Caco-2 (cell line): ENCODE data around the gene RALGAPA2. TPM values are rescaled to one million over a fixed set of nuclear protein-coding genes. Genes with fewer than 3 reads are reported as not detected.

Experiments
- BruUV-seq: library from RNA; stranded (reverse); fragments of 400-500 nt; replicated peaks from 2 replicates; lab custom pipeline; 2021; lab: Mats Ljungman, UMichigan
- CTCF ChIA-PET: fragments of 300-600 bp; sonication (Branson Sonifier 250); formaldehyde crosslinking; loops from one replicate; lab custom pipeline; 2022; ENCODE audit warnings: antibody characterized with exemption; lab: Charles Lee
- POLR2A ChIA-PET: fragments of 300-600 bp; sonication (Branson Sonifier 250); formaldehyde crosslinking; loops from one replicate; lab custom pipeline; 2022; ENCODE audit warnings: antibody characterized with exemption; lab: Charles Lee
- DNase-seq, 2 experiments: peaks; one replicate each; pipeline versions ENCODE4 v3.0.0 to v3.0.0-alpha.2; 2020 to 2022
- H3K27me3 ChIP-seq: replicated peaks from 2 replicates; pipeline ENCODE4 v1.6.0; 2011; ENCODE audit warnings: low read length; ENCODE audit not compliant: control insufficient read depth, insufficient read depth
- H3K36me3 ChIP-seq: 2 replicates; pipeline ENCODE4 v1.5.1; 2011; ENCODE audit warnings: low read length; ENCODE audit not compliant: control insufficient read depth, insufficient read depth
- H3K4me1 ChIP-seq: fragments of 250-450 bp; sonication (Bioruptor Pico); 2 replicates; pipeline ENCODE4 v1.5.1; 2020; ENCODE audit warnings: mild to moderate bottlenecking
- H3K4me3 ChIP-seq: 2 replicates; pipeline ENCODE4 v1.5.1; 2011; ENCODE audit warnings: low read depth, mild to moderate bottlenecking, control low read depth, low read length
- H3K9me3 ChIP-seq: fragments of 250-450 bp; sonication (Bioruptor Pico); 2 replicates; pipeline ENCODE4 v1.5.1; 2020; ENCODE audit warnings: mild to moderate bottlenecking, moderate library complexity
- H3K27ac Mint-ChIP-seq: one replicate; pipeline ENCODE4 v1.8.0; 2022; ENCODE audit warnings: mixed read lengths; ENCODE audit not compliant: unreplicated experiment
- H3K27me3 Mint-ChIP-seq: one replicate; pipeline ENCODE4 v1.8.0; 2022; ENCODE audit warnings: mixed read lengths; ENCODE audit not compliant: insufficient read depth, unreplicated experiment
- H3K36me3 Mint-ChIP-seq: one replicate; pipeline ENCODE4 v1.8.0; 2022; ENCODE audit warnings: mild to moderate bottlenecking, mixed read lengths; ENCODE audit not compliant: insufficient read depth, unreplicated experiment
- H3K4me1 Mint-ChIP-seq: one replicate; pipeline ENCODE4 v1.8.0; 2022; ENCODE audit warnings: low read depth, mixed read lengths; ENCODE audit not compliant: unreplicated experiment
- H3K4me3 Mint-ChIP-seq: one replicate; pipeline ENCODE4 v1.8.0; 2022; ENCODE audit warnings: mild to moderate bottlenecking, moderate library complexity, mixed read lengths; ENCODE audit not compliant: unreplicated experiment
- H3K9me3 Mint-ChIP-seq: one replicate; pipeline ENCODE4 v1.8.0; 2022; ENCODE audit warnings: mixed read lengths; ENCODE audit not compliant: unreplicated experiment
- CTCF ChIP-seq, 2 experiments: fragments of 200-600 bp in 1 of 2; IDR thresholded peaks; 1 replicate in 1 of 2; 2 replicates in 1 of 2; pipeline versions ENCODE4 v1.5.1 to v1.8.0; 2011 to 2022; ENCODE audit warnings: antibody characterized with exemption in 1 of 2, control low read depth in 1 of 2, inconsistent platforms in 1 of 2, low read depth in 1 of 2, low read length in 1 of 2, mild to moderate bottlenecking in 1 of 2, moderate library complexity in 1 of 2; ENCODE audit not compliant: insufficient read depth in 1 of 2, severe bottlenecking in 1 of 2, unreplicated experiment in 1 of 2
- intact Hi-C: fragments of 100-400 bp; cut with micrococcal nuclease; formaldehyde crosslinking; loops from one replicate; pipeline ENCODE4 v1.10.0; 2022; ENCODE audit not compliant: unreplicated experiment
- total RNA-seq: library from RNA; stranded (reverse); gene quantifications from 2 replicates; pipeline ENCODE4 v1.2.3, GENCODE V29; 2022

Gene RALGAPA2
- total RNA-seq, 1 experiment from 2014 or later: 17.3 TPM

GRCh38 chr20:20548527-20549266 lies 163.7 kb downstream of the RALGAPA2 start:
- Histone ChIP-seq H3K27me3 (no peaks in the 10 kb centered on the region), H3K9me3 (no peaks in the 10 kb centered on the region), H3K36me3 (no peaks in the 10 kb centered on the region), H3K4me1 (peaks cover 57% of the 10 kb centered on the region), H3K4me3 (no peak overlapping the region; the same call in 1 of the 2 replicates)
- Mint-ChIP-seq H3K27me3 (no peaks in the 10 kb centered on the region), H3K4me1 (peaks cover 34% of the 10 kb centered on the region), H3K27ac (peak overlapping the region; percentile 80), H3K4me3 (peak overlapping the region; percentile 57), H3K36me3 (peaks cover 6% of the 10 kb centered on the region), H3K9me3 (no peaks in the 10 kb centered on the region)
- no peak for TF ChIP-seq CTCF (IDR thresholded peaks at IDR 0.05; ENCODE audit: insufficient read depth in 1 of 2, low read depth in 1 of 2, low read length in 1 of 2, severe bottlenecking in 1 of 2, unreplicated experiment in 1 of 2)
- DNase-seq: peak; percentile 85 to 88
- TSS peak; percentile 78 for BruUV-seq
- ChIA-PET POLR2A (interaction anchor here (0.6 kb wide), 1 partner anchor 297 kb away, joined by 3 read pairs; no protein-coding TSS in a partner anchor), CTCF (no interaction called here)
- intact Hi-C loops: loop anchor here (1.0 kb wide), 1 partner anchor 18 kb away; no protein-coding TSS in a partner anchor

GRCh38 chr20:20547876-20548266 lies 164.6 kb downstream of the RALGAPA2 start:
- POLR2A ChIA-PET: no interaction called here
- H3K4me3 Mint-ChIP-seq: no peak overlapping the region
- peaks cover 6% of the 10 kb centered on the region for H3K36me3 Mint-ChIP-seq

More at GRCh38 chr20:20547876-20548266, 164.6 kb downstream of the RALGAPA2 start:
- Mint-ChIP-seq H3K9me3 (no peaks in the 10 kb centered on the region), H3K27me3 (no peaks in the 10 kb centered on the region), H3K4me1 (peaks cover 34% of the 10 kb centered on the region), H3K27ac (peak overlapping the region; percentile 80)
- no peak for TF ChIP-seq CTCF (IDR thresholded peaks at IDR 0.05; ENCODE audit: insufficient read depth in 1 of 2, low read depth in 1 of 2, low read length in 1 of 2, severe bottlenecking in 1 of 2, unreplicated experiment in 1 of 2)
- Histone ChIP-seq H3K4me3 (no peak overlapping the region), H3K9me3 (no peaks in the 10 kb centered on the region), H3K27me3 (no peaks in the 10 kb centered on the region), H3K4me1 (peaks cover 57% of the 10 kb centered on the region), H3K36me3 (no peaks in the 10 kb centered on the region)
- intact Hi-C loops: loop anchor here (1.0 kb wide), 1 partner anchor 18 kb away; no protein-coding TSS in a partner anchor
- CTCF ChIA-PET: no interaction called here
- DNase-seq: no peak
- BruUV-seq: no TSS peak
